A673 (cell line): ENCODE results near the gene GOSR2.

Experiments used
- EZH2 ChIP-seq: fragments of 200-600 bp; sonication (generic); IDR thresholded peaks from 2 replicates; pipeline ENCODE4 v1.6.1; 2017; ENCODE audit warnings: borderline replicate concordance, low read depth, mild to moderate bottlenecking, mixed read lengths, antibody characterized with exemption, low read length; ENCODE audit not compliant: poor library complexity, severe bottlenecking
- TF ChIP-seq, protein P1 (sequence below): fragments of 300-800, 200-600 bp; sonication (generic); conservative IDR thresholded peaks from 2 replicates; pipeline ENCODE4 v1.5.1; 2017; ENCODE audit warnings: low read depth, mild to moderate bottlenecking, antibody characterized with exemption, low read length, moderate library complexity, mixed read lengths

DNA sequence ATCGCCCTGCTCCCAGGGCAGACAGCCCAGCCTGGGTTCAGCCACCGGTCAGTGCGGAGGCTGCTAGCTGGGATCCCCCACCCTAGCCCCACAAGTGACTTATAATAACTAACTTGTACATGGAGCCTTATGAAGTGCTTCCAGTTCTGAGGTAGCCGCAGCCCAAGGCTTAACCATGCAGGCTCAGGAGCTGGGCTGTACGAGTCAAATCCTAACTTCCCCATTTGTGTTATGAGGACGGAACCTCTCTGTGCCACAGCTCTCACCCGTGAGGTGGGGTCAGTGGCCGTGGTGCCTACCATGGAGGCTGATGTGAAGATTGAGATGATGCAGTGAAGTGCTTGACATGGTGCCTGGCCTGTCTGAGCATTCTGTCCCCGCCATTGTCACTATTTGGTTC, 27.8 kb upstream of the GOSR2 start:
- TF ChIP-seq, protein P1, sequence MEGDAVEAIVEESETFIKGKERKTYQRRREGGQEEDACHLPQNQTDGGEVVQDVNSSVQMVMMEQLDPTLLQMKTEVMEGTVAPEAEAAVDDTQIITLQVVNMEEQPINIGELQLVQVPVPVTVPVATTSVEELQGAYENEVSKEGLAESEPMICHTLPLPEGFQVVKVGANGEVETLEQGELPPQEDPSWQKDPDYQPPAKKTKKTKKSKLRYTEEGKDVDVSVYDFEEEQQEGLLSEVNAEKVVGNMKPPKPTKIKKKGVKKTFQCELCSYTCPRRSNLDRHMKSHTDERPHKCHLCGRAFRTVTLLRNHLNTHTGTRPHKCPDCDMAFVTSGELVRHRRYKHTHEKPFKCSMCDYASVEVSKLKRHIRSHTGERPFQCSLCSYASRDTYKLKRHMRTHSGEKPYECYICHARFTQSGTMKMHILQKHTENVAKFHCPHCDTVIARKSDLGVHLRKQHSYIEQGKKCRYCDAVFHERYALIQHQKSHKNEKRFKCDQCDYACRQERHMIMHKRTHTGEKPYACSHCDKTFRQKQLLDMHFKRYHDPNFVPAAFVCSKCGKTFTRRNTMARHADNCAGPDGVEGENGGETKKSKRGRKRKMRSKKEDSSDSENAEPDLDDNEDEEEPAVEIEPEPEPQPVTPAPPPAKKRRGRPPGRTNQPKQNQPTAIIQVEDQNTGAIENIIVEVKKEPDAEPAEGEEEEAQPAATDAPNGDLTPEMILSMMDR = no peak
- no peak for TF ChIP-seq EZH2
